Stimulated activated naive CD8-positive, alpha-beta T cell treated with anti-CD3 and anti-CD28 coated beads, Interleukin-15, amount 100 ng/mL, for 72 hours (primary cell): Measurements from ENCODE around the gene DDR2.

ENCODE experiments used
- ATAC-seq: fragments of 150-1000 bp; cut with Tn5 transposase; 2 replicates; pipeline ENCODE4 v1.10.0; 2021; ENCODE audit warnings: mild to moderate bottlenecking, moderate library complexity
- DNase-seq, 2 donors: peaks; one replicate each; pipeline ENCODE4 v3.0.0; 2021 to 2022
- H3K27ac Mint-ChIP-seq, 2 donors: one replicate each; pipeline ENCODE4 v1.8.0; 2022; ENCODE audit warnings: mild to moderate bottlenecking in 2 of 2, mixed read lengths in 2 of 2, moderate library complexity in 2 of 2
- H3K27me3 Mint-ChIP-seq: one replicate; pipeline ENCODE4 v1.8.0; 2022; ENCODE audit warnings: mixed read lengths
- H3K4me1 Mint-ChIP-seq: one replicate; pipeline ENCODE4 v1.8.0; 2022; ENCODE audit warnings: mild to moderate bottlenecking, mixed read lengths
- H3K4me3 Mint-ChIP-seq, 2 donors: one replicate each; pipeline ENCODE4 v1.8.0; 2022; ENCODE audit warnings: mild to moderate bottlenecking in 2 of 2, mixed read lengths in 2 of 2, moderate library complexity in 1 of 2
- H3K9me3 Mint-ChIP-seq, 2 donors: one replicate each; pipeline ENCODE4 v1.8.0; 2022; ENCODE audit warnings: mixed read lengths in 2 of 2

Gene DDR2

GRCh38 chr1:162823231-162823630, 191.0 kb downstream of the DDR2 start:
- peak overlapping the region; percentile 35 to 76 for H3K4me3 Mint-ChIP-seq
- peak; percentile 86 for ATAC-seq
- peaks cover 59% of the 10 kb centered on the region for H3K27me3 Mint-ChIP-seq

GRCh38 chr1:162823771-162824525, 191.7 kb downstream of the DDR2 start:
- no peak overlapping the region for H3K4me3 Mint-ChIP-seq
- ATAC-seq: peak; percentile 21
- H3K27me3 Mint-ChIP-seq: peaks cover 67% of the 10 kb centered on the region

More at GRCh38 chr1:162823231-162823630, 191.0 kb downstream of the DDR2 start:
- H3K4me1 Mint-ChIP-seq: peaks cover 19% of the 10 kb centered on the region
- H3K27ac Mint-ChIP-seq: no peak overlapping the region
- peak; percentile 2 to 12 for DNase-seq
- no peaks in the 10 kb centered on the region for H3K9me3 Mint-ChIP-seq

DNA sequence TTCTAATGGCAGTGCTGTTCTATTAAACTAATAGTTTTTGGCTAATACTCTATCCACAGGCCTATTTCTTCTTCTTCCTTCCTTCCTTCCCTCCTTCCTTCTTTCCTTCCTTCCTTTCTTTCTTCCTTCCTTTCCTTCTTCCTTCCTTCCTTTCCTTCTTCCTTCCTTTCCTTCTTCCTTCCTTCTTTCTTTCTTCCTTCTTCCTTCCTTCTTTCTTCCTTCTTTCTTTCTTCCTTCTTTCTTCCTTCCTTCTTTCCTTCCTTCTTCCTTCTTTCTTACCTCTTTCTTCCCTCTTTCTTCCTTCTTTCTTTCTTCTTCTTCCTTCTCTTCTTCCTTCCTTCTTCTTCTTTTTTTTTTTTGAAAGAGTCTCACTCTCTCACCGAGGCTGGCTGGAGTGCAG, 197.0 kb downstream of the DDR2 start:
- Mint-ChIP-seq H3K4me3 (no peak overlapping the region), H3K27me3 (peaks cover 71% of the 10 kb centered on the region), H3K4me1 (peaks cover 12% of the 10 kb centered on the region), H3K27ac (no peak overlapping the region), H3K9me3 (peaks cover 0 to 5% of the 10 kb centered on the region in 2 donors)
- DNase-seq (no peak), ATAC-seq (no peak)

More at GRCh38 chr1:162823771-162824525, 191.7 kb downstream of the DDR2 start:
- Mint-ChIP-seq H3K27ac (no peak overlapping the region), H3K9me3 (no peaks in the 10 kb centered on the region), H3K4me1 (peaks cover 19% of the 10 kb centered on the region)
- no peak for DNase-seq

GRCh38 chr1:162832470-162832869, 200.2 kb downstream of the DDR2 start:
- no peak for DNase-seq
- H3K27ac Mint-ChIP-seq: no peak overlapping the region
- no peak for ATAC-seq
- H3K9me3 Mint-ChIP-seq: peaks cover 0 to 6% of the 10 kb centered on the region in 2 donors
- H3K4me1 Mint-ChIP-seq: peaks cover 28% of the 10 kb centered on the region
- H3K4me3 Mint-ChIP-seq: no peak overlapping the region
- H3K27me3 Mint-ChIP-seq: peaks cover 46% of the 10 kb centered on the region

DNA sequence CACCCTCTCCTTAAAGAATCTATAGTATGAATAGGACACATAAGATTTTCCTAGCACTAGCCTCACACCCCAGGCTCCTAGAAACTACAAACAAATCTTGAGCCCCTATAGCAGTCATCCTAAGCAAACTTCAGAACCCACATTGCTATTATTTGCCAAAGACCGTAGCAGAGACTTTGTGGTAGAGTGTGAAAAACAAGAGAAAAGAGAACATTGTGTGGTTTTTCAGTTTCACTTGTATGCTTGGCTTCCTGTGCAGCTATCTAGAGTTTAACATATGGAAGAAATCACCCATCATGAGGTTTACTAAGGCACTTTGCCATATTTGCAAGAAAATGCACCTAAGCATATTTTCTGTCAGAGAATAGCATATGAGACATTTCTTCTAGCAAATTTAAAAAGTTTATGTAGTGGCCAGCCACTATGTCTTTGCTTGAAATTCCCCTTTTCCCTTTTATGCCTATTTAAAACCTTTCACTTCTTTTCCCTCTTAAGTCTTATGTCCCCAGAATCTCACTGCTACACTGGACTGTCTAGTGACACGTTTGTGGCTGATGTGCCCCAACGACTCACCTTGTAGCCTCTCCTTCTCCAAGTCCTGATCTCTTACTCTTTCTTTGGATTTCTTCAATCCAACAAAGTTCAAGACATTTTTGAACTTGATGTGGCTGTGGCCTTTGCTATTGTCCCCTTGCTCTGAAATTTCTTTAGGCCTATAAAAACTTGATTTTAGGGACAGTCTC, 203.1 kb downstream of the DDR2 start:
- peaks cover 6 to 22% of the 10 kb centered on the region in 2 donors for H3K9me3 Mint-ChIP-seq

More for the DNA sequence above, 203.1 kb downstream of the DDR2 start:
- no peak overlapping the region for H3K27ac Mint-ChIP-seq
- ATAC-seq (peak; percentile 97), DNase-seq (peak; percentile 21 to 24)
- peaks cover 42% of the 10 kb centered on the region for H3K27me3 Mint-ChIP-seq
- peak overlapping the region in 1 of 2 donors; percentile 42 for H3K4me3 Mint-ChIP-seq
- peaks cover 28% of the 10 kb centered on the region for H3K4me1 Mint-ChIP-seq
